ENCODE measurements around the gene GABRD.

Gene GABRD

GRCh38 chr1:1989102-1989542 lies 30.0 kb upstream of the GABRD start:
- H3K4me2 ChIP-seq (ENCODE audit: low read depth, low read length, poor library complexity, severe bottlenecking), result no peak overlapping the region
- no peaks in the 10 kb centered on the region for H3K4me1 ChIP-seq (ENCODE audit: insufficient read depth, low read length, poor library complexity, severe bottlenecking)
- TF ChIP-seq CTCF (conservative IDR thresholded peaks at IDR 0.05; ENCODE audit: low read length), result no peak
- TF ChIP-seq EZH2phosphoT487 (IDR thresholded peaks at IDR 0.05; ENCODE audit: borderline replicate concordance), result no peak
- no peaks in the 10 kb centered on the region for H3K79me2 ChIP-seq (ENCODE audit: insufficient read depth, low read length)
- no peaks in the 10 kb centered on the region for H3K9me3 ChIP-seq (ENCODE audit: insufficient read depth, low read depth, low read length)
- no peaks in the 10 kb centered on the region for H3K9me2 ChIP-seq (replicated peaks; ENCODE audit: low read depth, low read length)
- H3K4me3 ChIP-seq (ENCODE audit: low read length, poor library complexity, severe bottlenecking), result no peak overlapping the region
- no peaks in the 10 kb centered on the region for H3K36me3 ChIP-seq (ENCODE audit: insufficient read depth, low read length)
- no peaks in the 10 kb centered on the region for H3K27me3 ChIP-seq (ENCODE audit: insufficient read depth, low read length, poor library complexity, severe bottlenecking)
- no peaks in the 10 kb centered on the region for H3F3A ChIP-seq (ENCODE audit: low read depth)
- no peak overlapping the region for H2AFZ ChIP-seq (ENCODE audit: low read length)
- no peaks in the 10 kb centered on the region for H4K20me1 ChIP-seq (ENCODE audit: insufficient read depth, low read length, poor library complexity, severe bottlenecking)
- no peak overlapping the region for H3K9ac ChIP-seq (ENCODE audit: low read depth, low read length, poor library complexity, severe bottlenecking)

GRCh38 chr1:1989789-1990188 lies 29.4 kb upstream of the GABRD start:
- no peak for TF ChIP-seq EZH2phosphoT487 (IDR thresholded peaks at IDR 0.05; ENCODE audit: borderline replicate concordance)
- TF ChIP-seq CTCF (conservative IDR thresholded peaks at IDR 0.05; ENCODE audit: low read length), result no peak
- H3K9ac ChIP-seq (ENCODE audit: low read depth, low read length, poor library complexity, severe bottlenecking), result no peak overlapping the region
- no peaks in the 10 kb centered on the region for H3K79me2 ChIP-seq (ENCODE audit: insufficient read depth, low read length)
- no peaks in the 10 kb centered on the region for H3K9me2 ChIP-seq (replicated peaks; ENCODE audit: low read depth, low read length)
- H3K4me2 ChIP-seq (ENCODE audit: low read depth, low read length, poor library complexity, severe bottlenecking), result no peak overlapping the region
- H3K4me1 ChIP-seq (ENCODE audit: insufficient read depth, low read length, poor library complexity, severe bottlenecking), result no peaks in the 10 kb centered on the region
- H3K9me3 ChIP-seq (ENCODE audit: insufficient read depth, low read depth, low read length), result no peaks in the 10 kb centered on the region
- H3K27me3 ChIP-seq (ENCODE audit: insufficient read depth, low read length, poor library complexity, severe bottlenecking), result no peaks in the 10 kb centered on the region
- no peak overlapping the region for H2AFZ ChIP-seq (ENCODE audit: low read length)
- H3K4me3 ChIP-seq (ENCODE audit: low read length, poor library complexity, severe bottlenecking), result no peak overlapping the region
- H4K20me1 ChIP-seq (ENCODE audit: insufficient read depth, low read length, poor library complexity, severe bottlenecking), result no peaks in the 10 kb centered on the region
- H3F3A ChIP-seq (ENCODE audit: low read depth), result no peaks in the 10 kb centered on the region
- H3K36me3 ChIP-seq (ENCODE audit: insufficient read depth, low read length), result no peaks in the 10 kb centered on the region

- Histone ChIP-seq H3K27me3 (ENCODE audit: insufficient read depth, low read length, poor library complexity, severe bottlenecking) (no peaks in the 10 kb centered on the region), H3K4me3 (ENCODE audit: low read length, poor library complexity, severe bottlenecking) (no peak overlapping the region), H3K9me2 (replicated peaks; ENCODE audit: low read depth, low read length) (no peaks in the 10 kb centered on the region), H3K4me2 (ENCODE audit: low read depth, low read length, poor library complexity, severe bottlenecking) (no peak overlapping the region), H3K4me1 (ENCODE audit: insufficient read depth, low read length, poor library complexity, severe bottlenecking) (no peaks in the 10 kb centered on the region), H3K9me3 (ENCODE audit: insufficient read depth, low read depth, low read length) (no peaks in the 10 kb centered on the region), H3K79me2 (ENCODE audit: insufficient read depth, low read length) (no peaks in the 10 kb centered on the region), H3K36me3 (ENCODE audit: insufficient read depth, low read length) (no peaks in the 10 kb centered on the region), H3K9ac (ENCODE audit: low read depth, low read length, poor library complexity, severe bottlenecking) (no peak overlapping the region), H3F3A (ENCODE audit: low read depth) (no peaks in the 10 kb centered on the region), H2AFZ (ENCODE audit: low read length) (no peak overlapping the region), H4K20me1 (ENCODE audit: insufficient read depth, low read length, poor library complexity, severe bottlenecking) (no peaks in the 10 kb centered on the region)
- TF ChIP-seq CTCF (conservative IDR thresholded peaks at IDR 0.05; ENCODE audit: low read length), result no peak
These were observed 28.9 kb upstream of the GABRD start for GRCh38 chr1:1990222-1990621.
